Osteoblast (primary cell): ENCODE measurements around the gene LANCL2. TPM values are rescaled to one million over a fixed set of nuclear protein-coding genes. Genes with fewer than 3 reads are reported as not detected.

Source experiments
- DNase-seq: peaks from one replicate; pipeline ENCODE4 v3.0.0; 2011; ENCODE audit warnings: low spot score, mixed read lengths; ENCODE audit not compliant: insufficient read length; ENCODE audit errors: missing footprints
- H2AFZ ChIP-seq: 2 replicates; pipeline ENCODE4 v1.6.0; 2011; ENCODE audit warnings: mild to moderate bottlenecking, low read length
- H3K27ac ChIP-seq: 2 replicates; pipeline ENCODE4 v1.5.1; 2011; ENCODE audit warnings: mild to moderate bottlenecking, low read depth, low read length, moderate library complexity
- H3K27me3 ChIP-seq: 2 replicates; pipeline ENCODE4 v1.6.0; 2012; ENCODE audit warnings: mild to moderate bottlenecking, control low read depth, inconsistent platforms, low read length, moderate library complexity; ENCODE audit not compliant: insufficient read depth
- H3K36me3 ChIP-seq: 2 replicates; pipeline ENCODE4 v1.5.1; 2011; ENCODE audit warnings: mild to moderate bottlenecking, low read length, control low read depth, moderate library complexity; ENCODE audit not compliant: insufficient read depth
- H3K4me1 ChIP-seq: 2 replicates; pipeline ENCODE4 v1.5.1; 2011; ENCODE audit warnings: mild to moderate bottlenecking, low read length, control low read depth, moderate library complexity; ENCODE audit not compliant: insufficient read depth
- H3K4me2 ChIP-seq: 2 replicates; pipeline ENCODE4 v1.6.0; 2011; ENCODE audit warnings: mild to moderate bottlenecking, low read length; ENCODE audit not compliant: insufficient read depth
- H3K4me3 ChIP-seq: fragments of 200-600 bp; sonication (generic); 3 replicates; pipeline ENCODE4 v1.5.1; 2012; ENCODE audit warnings: mild to moderate bottlenecking, low read length, inconsistent platforms; ENCODE audit not compliant: insufficient read depth
- H3K79me2 ChIP-seq: 2 replicates; pipeline ENCODE4 v1.6.0; 2012; ENCODE audit warnings: mild to moderate bottlenecking, low read length, control low read depth, inconsistent platforms; ENCODE audit not compliant: insufficient read depth
- H3K9me3 ChIP-seq: 2 replicates; pipeline ENCODE4 v1.5.1; 2011; ENCODE audit warnings: low read depth, low read length, control low read depth
- H4K20me1 ChIP-seq: 2 replicates; pipeline ENCODE4 v1.6.0; 2012; ENCODE audit warnings: mild to moderate bottlenecking, low read length, control low read depth; ENCODE audit not compliant: insufficient read depth
- total RNA-seq: library from RNA; depleted of rRNA; stranded (reverse); fragments of >200 nt; gene quantifications from 2 replicates; pipeline ENCODE4 v1.2.3, GENCODE V29; 2012
- TF ChIP-seq, protein P1 (sequence below): IDR thresholded peaks from 2 replicates; pipeline ENCODE4 v1.5.1; 2011; ENCODE audit warnings: mild to moderate bottlenecking, low read depth, low read length, moderate library complexity; ENCODE audit errors: extremely low read depth

The LANCL2 gene
- total RNA-seq, 1 donor = 19.2 TPM

DNA sequence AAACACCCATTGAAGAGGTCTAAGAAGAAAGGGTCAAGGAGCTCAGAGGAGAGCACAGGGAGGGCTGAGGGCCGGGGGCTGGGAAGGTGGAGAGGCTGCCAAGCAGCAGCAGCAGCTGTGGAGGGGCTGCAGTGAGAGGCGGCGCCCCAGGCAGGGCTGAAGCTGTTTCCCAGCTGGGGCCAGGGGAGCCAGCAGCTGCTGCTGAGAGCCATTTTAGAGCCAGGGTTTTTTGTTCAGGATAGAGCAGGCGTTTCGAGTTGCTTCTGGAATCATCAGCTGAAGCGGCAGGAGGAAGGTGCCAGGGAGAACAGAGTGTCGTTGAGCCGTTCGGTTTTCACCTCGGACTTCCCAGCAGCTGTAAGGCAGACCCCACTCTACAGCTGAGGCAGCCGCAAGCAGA, 62.7 kb downstream of the LANCL2 start:
- Histone ChIP-seq H3K4me1 (peaks cover 12% of the 10 kb centered on the region), H3K4me2 (no peak overlapping the region), H2AFZ (no peak overlapping the region), H3K9me3 (no peaks in the 10 kb centered on the region), H3K36me3 (no peaks in the 10 kb centered on the region), H3K4me3 (no peak overlapping the region), H4K20me1 (peaks cover 2% of the 10 kb centered on the region), H3K79me2 (no peaks in the 10 kb centered on the region), H3K27me3 (no peaks in the 10 kb centered on the region), H3K27ac (no peak overlapping the region)
- DNase-seq = no peak
- TF ChIP-seq, protein P1, sequence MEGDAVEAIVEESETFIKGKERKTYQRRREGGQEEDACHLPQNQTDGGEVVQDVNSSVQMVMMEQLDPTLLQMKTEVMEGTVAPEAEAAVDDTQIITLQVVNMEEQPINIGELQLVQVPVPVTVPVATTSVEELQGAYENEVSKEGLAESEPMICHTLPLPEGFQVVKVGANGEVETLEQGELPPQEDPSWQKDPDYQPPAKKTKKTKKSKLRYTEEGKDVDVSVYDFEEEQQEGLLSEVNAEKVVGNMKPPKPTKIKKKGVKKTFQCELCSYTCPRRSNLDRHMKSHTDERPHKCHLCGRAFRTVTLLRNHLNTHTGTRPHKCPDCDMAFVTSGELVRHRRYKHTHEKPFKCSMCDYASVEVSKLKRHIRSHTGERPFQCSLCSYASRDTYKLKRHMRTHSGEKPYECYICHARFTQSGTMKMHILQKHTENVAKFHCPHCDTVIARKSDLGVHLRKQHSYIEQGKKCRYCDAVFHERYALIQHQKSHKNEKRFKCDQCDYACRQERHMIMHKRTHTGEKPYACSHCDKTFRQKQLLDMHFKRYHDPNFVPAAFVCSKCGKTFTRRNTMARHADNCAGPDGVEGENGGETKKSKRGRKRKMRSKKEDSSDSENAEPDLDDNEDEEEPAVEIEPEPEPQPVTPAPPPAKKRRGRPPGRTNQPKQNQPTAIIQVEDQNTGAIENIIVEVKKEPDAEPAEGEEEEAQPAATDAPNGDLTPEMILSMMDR = no peak

DNA sequence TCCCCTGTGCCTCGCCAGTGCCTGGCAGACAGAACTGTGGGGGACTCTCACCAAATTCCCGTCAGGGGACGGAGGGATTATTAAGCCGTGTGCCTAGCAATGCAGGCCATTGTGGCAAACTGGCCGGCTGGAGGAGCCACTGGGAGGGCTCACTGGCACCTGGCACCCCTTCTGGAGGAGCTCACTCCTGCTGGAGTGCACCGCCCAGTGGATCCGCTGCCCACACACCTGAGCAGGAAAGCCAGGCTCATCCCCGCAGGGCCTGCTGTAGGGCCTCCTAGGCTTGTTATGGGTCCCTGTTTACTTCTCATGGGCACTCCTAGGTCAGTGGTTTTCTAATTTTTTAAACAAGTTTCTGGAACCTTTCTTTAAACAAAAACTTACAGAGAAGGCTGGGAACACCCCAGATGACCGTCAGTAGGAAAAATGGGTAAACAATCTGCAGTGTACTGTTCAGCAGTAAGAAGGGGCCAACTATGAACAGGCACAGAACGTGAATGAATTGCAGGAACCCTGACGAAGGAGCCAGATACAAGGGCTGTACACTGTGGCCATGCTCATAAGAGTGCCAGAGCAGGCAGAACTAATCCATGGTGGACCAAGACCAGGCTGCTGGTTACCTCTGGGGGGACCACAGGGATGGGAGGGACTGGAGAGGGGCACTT, 64.8 kb downstream of the LANCL2 start:
- Histone ChIP-seq H3K27me3 (no peaks in the 10 kb centered on the region), H3K4me3 (no peak overlapping the region), H3K36me3 (no peaks in the 10 kb centered on the region), H3K4me1 (no peaks in the 10 kb centered on the region), H3K4me2 (no peak overlapping the region), H3K79me2 (no peaks in the 10 kb centered on the region), H2AFZ (no peak overlapping the region), H3K27ac (no peak overlapping the region), H4K20me1 (no peaks in the 10 kb centered on the region), H3K9me3 (no peaks in the 10 kb centered on the region)
- TF ChIP-seq, protein P1 = no peak
- DNase-seq = no peak

DNA sequence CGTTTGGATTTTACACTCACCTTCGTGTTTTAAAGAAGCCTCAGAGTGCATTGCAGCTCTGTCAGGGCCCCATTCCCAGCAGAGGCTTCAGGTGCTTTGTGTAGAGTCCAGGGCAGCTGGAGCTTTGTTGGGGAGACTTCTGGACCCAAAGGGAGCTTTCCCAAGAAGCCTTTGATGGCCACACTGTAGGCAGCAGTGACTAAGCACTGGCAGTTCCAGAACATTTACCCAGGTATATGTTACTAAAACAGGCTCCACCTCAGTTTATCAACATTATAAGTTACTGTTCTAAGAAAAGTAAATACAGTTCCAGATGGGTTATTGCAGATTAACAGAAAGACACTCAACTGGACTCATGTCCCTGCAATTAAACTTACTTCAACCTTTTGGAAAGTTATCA, 66.8 kb downstream of the LANCL2 start:
- TF ChIP-seq, protein P1 = no peak
- DNase-seq = no peak

DNA sequence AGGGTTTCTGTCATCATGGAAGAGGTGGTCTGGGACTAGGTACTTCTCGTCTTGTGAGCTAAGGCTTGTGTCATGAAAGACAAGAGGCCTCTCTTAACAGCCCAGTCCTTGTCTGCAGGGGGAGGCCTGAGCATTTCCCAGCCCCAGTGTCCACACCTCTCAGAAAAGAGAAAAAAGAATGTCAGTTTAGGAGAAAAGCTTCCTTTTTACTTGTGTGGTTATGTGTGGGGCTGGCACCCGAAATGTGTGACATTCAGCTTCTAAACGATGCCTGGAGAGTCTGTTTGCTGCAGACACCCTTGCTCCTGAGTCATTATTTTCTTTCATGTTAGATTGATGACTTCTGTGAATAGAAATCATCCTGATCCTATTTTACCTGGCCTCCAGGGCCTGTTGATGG, 67.4 kb downstream of the LANCL2 start:
- no peak overlapping the region for H3K4me3 ChIP-seq
- no peaks in the 10 kb centered on the region for H3K79me2 ChIP-seq
- no peak for DNase-seq
- no peaks in the 10 kb centered on the region for H3K9me3 ChIP-seq
- H3K27ac ChIP-seq = no peak overlapping the region
- no peaks in the 10 kb centered on the region for H3K36me3 ChIP-seq
- no peak overlapping the region for H3K4me2 ChIP-seq
- H3K27me3 ChIP-seq = no peaks in the 10 kb centered on the region
- TF ChIP-seq, protein P1 = no peak
- H4K20me1 ChIP-seq = no peaks in the 10 kb centered on the region
- H3K4me1 ChIP-seq = no peaks in the 10 kb centered on the region
- no peak overlapping the region for H2AFZ ChIP-seq

More for the DNA sequence above, 66.8 kb downstream of the LANCL2 start:
- H3K27ac ChIP-seq = no peak overlapping the region
- H3K4me2 ChIP-seq = no peak overlapping the region
- no peaks in the 10 kb centered on the region for H3K79me2 ChIP-seq
- H3K27me3 ChIP-seq = no peaks in the 10 kb centered on the region
- H2AFZ ChIP-seq = no peak overlapping the region
- H3K9me3 ChIP-seq = no peaks in the 10 kb centered on the region
- no peak overlapping the region for H3K4me3 ChIP-seq
- H3K36me3 ChIP-seq = no peaks in the 10 kb centered on the region
- H4K20me1 ChIP-seq = no peaks in the 10 kb centered on the region
- no peaks in the 10 kb centered on the region for H3K4me1 ChIP-seq
